Measurements from ENCODE around the gene IGFN1.

DNA sequence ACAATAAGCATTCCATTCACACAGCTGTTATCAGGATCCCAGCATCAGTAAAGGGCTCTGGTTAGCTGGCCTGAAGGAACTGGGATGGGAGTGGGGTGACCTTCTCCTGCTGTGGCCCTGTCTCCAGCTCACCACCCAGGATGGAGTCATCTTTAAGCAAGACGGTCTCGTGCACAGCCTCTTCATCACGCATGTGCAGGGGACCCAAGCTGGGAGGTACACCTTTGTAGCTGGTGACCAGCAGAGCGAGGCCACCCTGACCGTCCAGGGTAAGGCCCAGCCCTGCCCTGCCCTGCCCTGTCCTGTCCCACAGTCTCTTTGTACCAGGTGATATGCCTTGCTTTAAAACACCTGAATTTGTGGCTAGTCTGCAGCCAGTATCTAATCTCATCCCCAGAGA is 24.3 kb downstream of the IGFN1 start:
- TF ChIP-seq CTCF (IDR thresholded peaks at IDR 0.05) (no peak), POLR2A (IDR thresholded peaks at IDR 0.05) (no peak), POLR2AphosphoS5 (IDR thresholded peaks at IDR 0.05) (no peak)
